ENCODE results near the gene SCFD1. TPM values are rescaled to one million over a fixed set of nuclear protein-coding genes. Genes with fewer than 3 reads are reported as not detected.

Gene SCFD1
- polyA plus RNA-seq, 3 donors: 81.7 to 95.1 (median 90.1) TPM

- no peak for DNase-seq
These were observed 116.9 kb downstream of the SCFD1 start for GRCh38 chr14:30738978-30739377.

GRCh38 chr14:30748343-30748742 lies 126.2 kb downstream of the SCFD1 start:
- no peak for DNase-seq

- DNase-seq: no peak
These were observed 129.7 kb downstream of the SCFD1 start for GRCh38 chr14:30751646-30752416.

- no peak for DNase-seq
These were observed 131.3 kb downstream of the SCFD1 start for GRCh38 chr14:30753452-30753851.

GRCh38 chr14:30754778-30755177 lies 132.7 kb downstream of the SCFD1 start:
- no peak for DNase-seq

GRCh38 chr14:30756594-30756993 lies 134.5 kb downstream of the SCFD1 start:
- no peak for DNase-seq

GRCh38 chr14:30757082-30757481 lies 135.0 kb downstream of the SCFD1 start:
- DNase-seq: no peak

- DNase-seq: no peak
These were observed 137.3 kb downstream of the SCFD1 start for GRCh38 chr14:30759172-30760125.

- no peak for DNase-seq
These were observed 141.8 kb downstream of the SCFD1 start for GRCh38 chr14:30763891-30764290.

GRCh38 chr14:30767624-30768023 lies 145.5 kb downstream of the SCFD1 start:
- DNase-seq: no peak

GRCh38 chr14:30768791-30769190 lies 146.7 kb downstream of the SCFD1 start:
- DNase-seq: no peak

- no peak for DNase-seq
These were observed 148.3 kb downstream of the SCFD1 start for GRCh38 chr14:30770376-30770775.

- DNase-seq: no peak
These were observed 149.5 kb downstream of the SCFD1 start for GRCh38 chr14:30771595-30771994.

GRCh38 chr14:30779210-30779609 lies 157.1 kb downstream of the SCFD1 start:
- DNase-seq: no peak

Other genes with a start within 250 kb of the SCFD1 start
- gene G2E3, start 63.2 kb upstream of the SCFD1 start, polyA plus RNA-seq (ENCODE audit: insufficient read length in 3 of 3): 10 to 100 TPM; 23.3 to 31.4 (median 26.6) TPM

All from renal pelvis (tissue), 4 donors.